Rectal smooth muscle tissue (tissue), 1 donor: ENCODE results near the gene FBXO40.

Experiments used
- H3K27ac ChIP-seq: one replicate; pipeline ENCODE4 v1.7.0; 2013; ENCODE audit warnings: low read depth, low read length, inconsistent platforms
- H3K27me3 ChIP-seq: one replicate; pipeline ENCODE4 v1.7.0; 2013; ENCODE audit warnings: low read length; ENCODE audit not compliant: control insufficient read depth, insufficient read depth
- H3K36me3 ChIP-seq: one replicate; pipeline ENCODE4 v1.7.0; 2013; ENCODE audit warnings: low read length; ENCODE audit not compliant: control insufficient read depth, insufficient read depth
- H3K4me1 ChIP-seq: one replicate; pipeline ENCODE4 v1.7.0; 2013; ENCODE audit warnings: low read length; ENCODE audit not compliant: control insufficient read depth, insufficient read depth
- H3K4me3 ChIP-seq: one replicate; pipeline ENCODE4 v1.7.0; 2013; ENCODE audit warnings: low read length
- H3K9ac ChIP-seq: one replicate; pipeline ENCODE4 v1.7.0; 2013; ENCODE audit warnings: low read length

Gene FBXO40

DNA sequence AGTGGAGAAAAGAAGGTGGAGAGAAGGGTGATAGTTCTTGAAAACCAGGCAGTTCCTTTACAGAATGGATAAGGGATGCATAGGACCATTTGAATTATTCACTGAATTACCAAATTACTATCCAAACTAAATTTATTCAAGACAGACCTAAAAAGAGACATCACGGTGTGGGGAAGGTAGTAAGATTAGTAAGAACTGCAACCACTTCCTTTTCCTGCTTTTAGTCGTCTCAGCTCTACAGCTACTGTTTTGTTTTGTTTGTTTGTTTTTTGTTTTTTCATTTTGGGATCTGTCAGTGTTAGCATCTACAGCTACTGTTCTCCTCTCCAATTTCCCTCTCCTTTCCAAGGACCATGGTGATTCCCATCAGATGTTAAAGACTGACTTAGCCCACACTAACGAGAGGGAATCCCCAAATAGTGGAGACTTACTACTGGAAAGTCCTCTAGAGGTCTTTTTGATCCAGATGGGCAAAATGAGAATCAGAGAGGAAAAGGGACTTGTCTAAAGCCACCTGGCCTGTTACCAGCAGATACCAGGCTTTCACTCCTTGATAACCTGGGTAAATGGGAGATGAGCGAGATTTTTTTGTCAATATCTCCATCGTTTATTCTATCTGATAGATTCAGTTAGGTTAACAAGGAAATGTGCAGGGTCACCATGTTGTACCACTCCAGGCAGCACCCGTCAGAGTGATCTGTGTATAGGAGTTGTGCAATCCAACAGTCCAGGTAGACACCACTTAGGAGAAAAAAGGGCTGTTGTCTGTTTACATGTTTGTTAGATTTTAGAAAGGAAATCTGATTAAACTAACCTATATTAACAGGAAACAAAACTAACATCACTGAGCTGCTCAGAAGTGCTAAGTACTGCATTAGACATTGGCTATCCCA, 61.6 kb downstream of the FBXO40 start:
- Histone ChIP-seq H3K27ac (no peak overlapping the region), H3K9ac (no peak overlapping the region), H3K4me3 (no peak overlapping the region), H3K4me1 (no peaks in the 10 kb centered on the region), H3K36me3 (no peaks in the 10 kb centered on the region), H3K27me3 (no peaks in the 10 kb centered on the region)

- peaks cover 4% of the 10 kb centered on the region for H3K36me3 ChIP-seq
- H3K4me1 ChIP-seq = no peaks in the 10 kb centered on the region
- H3K27me3 ChIP-seq = no peaks in the 10 kb centered on the region
- no peak overlapping the region for H3K9ac ChIP-seq
- peak overlapping the region; percentile 29 for H3K4me3 ChIP-seq
- H3K27ac ChIP-seq = no peak overlapping the region
Measured at GRCh38 chr3:121658716-121659435, 65.7 kb downstream of the FBXO40 start.

- Histone ChIP-seq H3K9ac (no peak overlapping the region), H3K36me3 (peaks cover 6% of the 10 kb centered on the region), H3K27ac (no peak overlapping the region), H3K4me1 (no peaks in the 10 kb centered on the region), H3K4me3 (peak overlapping the region; percentile 29), H3K27me3 (no peaks in the 10 kb centered on the region)
Measured at GRCh38 chr3:121659586-121659985, 66.4 kb downstream of the FBXO40 start.

DNA sequence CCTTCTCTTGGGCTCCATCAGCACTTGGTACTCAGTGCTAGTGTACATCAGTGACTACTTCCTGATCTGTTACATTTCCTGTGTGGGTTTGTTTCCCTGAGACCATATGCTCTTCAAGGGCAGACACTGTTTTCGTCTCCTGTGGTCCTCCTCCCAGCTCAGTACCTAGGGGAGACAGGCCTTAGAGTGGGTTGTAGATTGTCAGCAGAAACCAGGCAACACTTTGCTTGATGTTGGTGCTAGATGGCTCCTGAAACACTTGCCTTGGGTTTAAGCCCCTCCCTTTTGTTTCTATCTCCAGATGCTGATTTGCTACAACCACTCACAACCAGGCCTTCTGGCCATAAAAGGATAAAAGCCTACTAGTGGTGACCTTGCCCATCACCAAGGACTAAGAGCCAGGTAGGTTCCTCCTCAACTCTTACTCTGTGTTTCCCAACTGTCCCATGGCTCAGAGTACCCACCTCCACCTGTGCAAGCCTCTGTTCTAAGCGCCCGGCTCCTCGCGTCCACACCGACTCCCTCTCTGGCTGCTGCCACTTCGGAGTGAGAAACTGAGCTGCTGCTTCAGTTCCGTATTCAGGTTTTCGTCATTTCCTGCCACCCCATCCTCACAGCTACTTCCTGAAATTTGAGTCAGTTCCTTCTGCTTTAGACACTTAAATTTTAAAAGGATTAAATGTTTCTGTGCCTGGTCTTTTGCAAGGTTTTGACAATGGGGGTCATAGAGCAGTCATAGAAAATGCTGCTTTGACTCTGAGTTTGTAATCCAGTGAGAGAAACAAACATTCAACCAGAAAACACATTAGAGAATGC, 67.4 kb downstream of the FBXO40 start, which contains the start of gene HCLS1:
Gene HCLS1 (minus strand): TSS at position 548 of the 816 bp plus-strand sequence. CDS start 2,556 bp downstream, outside the sequence.
- Histone ChIP-seq H3K4me3 (peak within 1 kb of the TSS; percentile 53), H3K27me3 (no peaks in the 10 kb centered on the region), H3K9ac (peak within 1 kb of the TSS; percentile 56), H3K36me3 (peaks cover 11% of the 10 kb centered on the region), H3K27ac (peak within 1 kb of the TSS; percentile 25), H3K4me1 (no peaks in the 10 kb centered on the region)

GRCh38 chr3:121661376-121661775, 68.2 kb downstream of the FBXO40 start:
- Histone ChIP-seq H3K27me3 (no peaks in the 10 kb centered on the region), H3K4me3 (no peak overlapping the region), H3K9ac (no peak overlapping the region), H3K27ac (peak overlapping the region; percentile 25), H3K36me3 (peaks cover 15% of the 10 kb centered on the region), H3K4me1 (no peaks in the 10 kb centered on the region)

DNA sequence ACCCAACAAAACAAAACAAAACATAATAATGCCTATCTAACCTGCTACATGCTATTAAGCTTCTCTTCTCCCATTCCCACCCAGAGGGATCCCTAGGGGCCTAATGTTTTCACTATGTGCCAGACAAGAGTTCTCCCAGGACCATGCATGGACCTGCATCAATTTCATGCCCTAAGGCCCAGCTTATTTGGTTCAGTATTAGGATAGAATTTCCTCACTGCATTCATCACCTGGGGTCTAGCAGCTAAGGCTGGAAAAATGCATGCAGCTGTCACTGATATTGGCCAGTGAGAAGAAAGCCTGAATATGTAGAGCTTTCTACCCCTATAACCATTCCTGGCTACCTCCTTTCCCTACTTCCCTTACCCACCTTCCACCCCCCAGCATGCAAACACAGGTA, 69.6 kb downstream of the FBXO40 start:
- no peak overlapping the region for H3K27ac ChIP-seq
- H3K9ac ChIP-seq = no peak overlapping the region
- peaks cover 27% of the 10 kb centered on the region for H3K36me3 ChIP-seq
- H3K4me1 ChIP-seq = no peaks in the 10 kb centered on the region
- H3K4me3 ChIP-seq = no peak overlapping the region
- no peaks in the 10 kb centered on the region for H3K27me3 ChIP-seq

DNA sequence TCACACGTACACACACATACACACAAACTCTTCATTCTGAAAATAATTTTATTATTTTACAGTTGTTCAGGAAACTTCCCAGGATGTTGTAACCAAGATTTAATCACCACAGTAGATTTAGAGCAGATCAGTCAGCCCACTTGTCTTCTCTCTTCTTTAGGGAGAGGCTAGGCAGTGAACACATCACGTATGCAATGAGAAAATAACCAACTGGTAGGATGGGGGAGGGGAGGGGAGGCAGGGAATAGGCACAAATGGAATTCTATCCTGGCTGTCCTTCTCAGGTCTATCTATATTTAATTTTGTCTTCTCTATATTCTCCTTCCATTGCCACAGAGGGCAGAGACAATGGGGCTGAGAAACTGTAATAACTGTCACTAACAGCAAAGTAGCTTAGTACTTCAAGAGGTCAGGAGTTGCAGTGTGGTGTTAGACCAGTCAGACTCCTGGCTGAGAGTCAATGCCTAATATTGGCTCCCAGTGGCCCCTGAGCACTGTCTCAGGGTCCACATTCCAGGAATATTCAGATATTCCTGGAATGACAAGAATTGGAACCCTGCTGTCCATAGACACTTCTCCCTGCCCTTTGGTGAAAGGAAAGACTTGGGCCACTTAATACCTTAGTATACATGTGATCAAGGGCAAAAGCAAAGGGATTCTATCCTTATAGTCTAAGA, 70.1 kb downstream of the FBXO40 start:
- Histone ChIP-seq H3K4me3 (no peak overlapping the region), H3K4me1 (no peaks in the 10 kb centered on the region), H3K27ac (no peak overlapping the region), H3K9ac (no peak overlapping the region), H3K27me3 (no peaks in the 10 kb centered on the region), H3K36me3 (peaks cover 30% of the 10 kb centered on the region)

DNA sequence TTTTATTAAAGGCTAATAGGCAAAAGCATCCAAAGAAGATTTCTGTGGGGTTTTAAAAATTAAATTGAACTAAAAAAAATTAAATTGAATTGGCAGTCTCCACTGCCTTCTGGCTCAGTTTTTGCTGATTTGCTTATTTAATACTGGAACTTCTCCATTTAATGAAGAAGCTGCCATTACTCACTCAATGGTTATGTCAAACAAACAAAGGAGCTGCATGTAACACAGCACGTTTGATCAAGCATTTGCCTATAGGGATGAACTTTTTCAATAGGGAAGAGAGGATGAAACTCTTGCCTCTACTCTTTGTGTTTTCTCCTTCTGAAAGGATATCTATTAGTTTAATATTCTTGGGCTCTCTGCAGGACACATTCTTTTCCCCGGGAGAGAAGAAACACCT, 72.3 kb downstream of the FBXO40 start:
- H3K36me3 ChIP-seq = peaks cover 38% of the 10 kb centered on the region
- no peak overlapping the region for H3K4me3 ChIP-seq
- H3K4me1 ChIP-seq = no peaks in the 10 kb centered on the region
- no peak overlapping the region for H3K27ac ChIP-seq
- H3K9ac ChIP-seq = no peak overlapping the region
- H3K27me3 ChIP-seq = no peaks in the 10 kb centered on the region

DNA sequence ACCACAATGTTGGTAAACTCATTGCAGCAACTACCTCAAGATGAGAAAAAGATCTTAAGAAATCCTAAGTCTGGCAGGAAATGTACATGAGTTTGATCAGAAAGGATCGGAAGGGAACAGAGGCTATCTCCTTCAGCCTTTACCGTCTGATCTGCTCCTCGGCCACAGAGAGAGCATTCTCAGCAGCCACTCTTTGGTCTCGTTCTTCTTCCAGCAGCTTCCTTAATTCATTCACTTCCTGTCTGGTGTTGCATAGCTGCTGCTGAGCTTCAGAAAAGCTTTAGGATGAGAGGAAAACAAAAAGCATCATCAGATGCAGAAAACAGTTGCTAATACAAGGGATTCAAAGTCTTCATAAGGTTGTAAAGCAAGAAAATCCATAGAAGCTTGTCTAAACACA, 74.2 kb downstream of the FBXO40 start:
- H3K27ac ChIP-seq = no peak overlapping the region
- no peaks in the 10 kb centered on the region for H3K27me3 ChIP-seq
- H3K4me1 ChIP-seq = no peaks in the 10 kb centered on the region
- H3K9ac ChIP-seq = no peak overlapping the region
- H3K4me3 ChIP-seq = no peak overlapping the region
- peaks cover 38% of the 10 kb centered on the region for H3K36me3 ChIP-seq

GRCh38 chr3:121670676-121671075, 77.5 kb downstream of the FBXO40 start:
- H3K36me3 ChIP-seq = peaks cover 29% of the 10 kb centered on the region
- no peak overlapping the region for H3K27ac ChIP-seq

GRCh38 chr3:121677141-121677540, 84.0 kb downstream of the FBXO40 start:
- no peaks in the 10 kb centered on the region for H3K4me1 ChIP-seq
- no peak overlapping the region for H3K27ac ChIP-seq
- no peaks in the 10 kb centered on the region for H3K27me3 ChIP-seq
- peaks cover 31% of the 10 kb centered on the region for H3K36me3 ChIP-seq
- H3K9ac ChIP-seq = no peak overlapping the region
- H3K4me3 ChIP-seq = no peak overlapping the region

More at GRCh38 chr3:121670676-121671075, 77.5 kb downstream of the FBXO40 start:
- Histone ChIP-seq H3K27me3 (no peaks in the 10 kb centered on the region), H3K9ac (no peak overlapping the region), H3K4me3 (no peak overlapping the region), H3K4me1 (no peaks in the 10 kb centered on the region)
